ENCODE measurements around the gene ITGBL1. TPM values are rescaled to one million over a fixed set of nuclear protein-coding genes. Genes with fewer than 3 reads are reported as not detected.
A peak's percentile ranks its signal among the peaks of the same experiment; 100 is the strongest.

The ITGBL1 gene
- total RNA-seq, 1 donor from 2014 or later = 0.81 TPM

DNA sequence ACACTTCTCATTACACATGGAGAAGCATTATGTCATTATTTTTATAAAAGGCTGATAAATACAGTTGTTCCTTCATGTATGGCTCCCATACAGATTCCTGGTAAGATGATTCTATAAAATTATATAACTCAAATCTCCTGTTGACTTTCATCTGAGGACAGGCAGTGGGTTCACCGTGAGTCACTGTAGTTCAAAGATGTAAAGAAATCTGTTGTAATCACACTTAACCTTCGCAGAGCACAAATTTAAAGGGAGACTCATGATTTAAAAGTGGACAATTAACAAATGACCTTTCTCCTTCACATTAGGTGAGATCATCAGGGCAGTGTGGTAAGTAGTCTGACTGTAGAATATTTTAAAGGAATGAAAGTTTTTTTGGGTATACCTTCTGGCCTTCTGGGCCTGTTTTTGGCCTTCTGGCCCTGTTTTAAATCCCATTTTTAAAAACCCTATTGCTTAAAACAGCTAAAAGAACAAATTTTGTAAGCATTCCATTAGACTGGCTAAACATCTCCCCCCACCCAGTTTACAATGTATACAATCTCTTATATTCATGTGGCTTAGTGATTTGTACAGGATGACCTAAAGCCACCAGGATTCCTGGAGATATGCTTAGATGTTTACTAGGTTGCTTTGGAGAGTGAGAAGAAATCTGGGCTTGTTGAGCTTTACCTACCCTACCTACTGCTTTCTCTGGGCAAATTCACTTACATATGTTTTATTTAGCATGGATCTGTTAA is 171.2 kb downstream of the ITGBL1 start:
- peak; percentile 42 for ATAC-seq
- DNase-seq (ENCODE audit: low spot score) = no peak

DNA sequence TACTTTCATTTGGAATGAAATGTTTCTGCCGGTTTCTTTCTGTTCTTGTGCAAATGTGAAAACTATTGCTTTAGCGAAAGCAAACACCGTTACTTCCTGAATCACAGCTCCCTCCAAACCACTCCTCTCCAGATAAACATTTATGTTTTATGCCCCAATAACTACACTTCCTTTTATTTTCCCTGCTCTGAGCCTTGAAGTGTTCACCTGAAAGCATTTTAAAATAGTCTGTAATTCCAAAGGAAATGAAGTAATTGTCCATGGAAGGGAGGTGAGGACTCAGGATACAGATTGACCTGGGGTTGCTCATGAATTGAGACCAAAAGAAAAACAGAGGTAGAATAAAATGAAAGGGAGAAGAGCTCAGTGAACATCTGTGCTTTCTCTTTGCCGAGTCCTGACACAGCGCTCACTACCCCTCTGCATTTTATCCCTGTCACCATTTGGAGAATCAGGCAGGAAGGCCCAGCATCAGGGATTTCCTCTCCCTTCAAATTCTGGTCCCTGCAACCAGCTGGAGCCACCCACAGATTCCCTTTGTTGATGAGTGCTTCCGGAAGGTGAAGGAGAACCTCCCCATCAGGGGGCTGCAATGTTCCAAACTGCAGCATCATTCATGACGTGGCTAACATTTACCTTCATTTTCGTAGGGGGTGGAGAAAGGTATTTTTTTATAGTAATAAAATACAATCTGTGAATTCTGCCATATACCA is 171.9 kb downstream of the ITGBL1 start:
- no peak for DNase-seq (ENCODE audit: low spot score)
- ATAC-seq = peak; percentile 65

DNA sequence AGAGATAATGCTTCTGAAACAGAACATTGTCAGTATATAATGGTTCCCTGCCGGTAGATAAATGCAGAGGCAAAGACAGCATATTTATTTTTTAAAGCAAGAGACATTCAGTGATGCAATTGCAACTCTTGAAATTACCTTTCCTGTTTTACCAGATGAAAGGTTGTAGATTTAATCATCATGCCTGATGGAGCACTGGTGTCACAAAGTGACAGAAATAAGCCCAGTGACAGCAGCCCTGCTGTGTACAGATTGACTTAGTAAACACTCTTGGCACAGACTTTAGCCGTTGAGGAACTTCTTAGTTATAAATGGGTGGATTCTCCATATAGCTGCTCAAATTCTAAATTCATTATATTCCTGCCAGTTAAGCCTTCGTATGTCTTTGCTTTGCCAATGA is 172.5 kb downstream of the ITGBL1 start:
- no peak for ATAC-seq
- DNase-seq (ENCODE audit: low spot score) = no peak

DNA sequence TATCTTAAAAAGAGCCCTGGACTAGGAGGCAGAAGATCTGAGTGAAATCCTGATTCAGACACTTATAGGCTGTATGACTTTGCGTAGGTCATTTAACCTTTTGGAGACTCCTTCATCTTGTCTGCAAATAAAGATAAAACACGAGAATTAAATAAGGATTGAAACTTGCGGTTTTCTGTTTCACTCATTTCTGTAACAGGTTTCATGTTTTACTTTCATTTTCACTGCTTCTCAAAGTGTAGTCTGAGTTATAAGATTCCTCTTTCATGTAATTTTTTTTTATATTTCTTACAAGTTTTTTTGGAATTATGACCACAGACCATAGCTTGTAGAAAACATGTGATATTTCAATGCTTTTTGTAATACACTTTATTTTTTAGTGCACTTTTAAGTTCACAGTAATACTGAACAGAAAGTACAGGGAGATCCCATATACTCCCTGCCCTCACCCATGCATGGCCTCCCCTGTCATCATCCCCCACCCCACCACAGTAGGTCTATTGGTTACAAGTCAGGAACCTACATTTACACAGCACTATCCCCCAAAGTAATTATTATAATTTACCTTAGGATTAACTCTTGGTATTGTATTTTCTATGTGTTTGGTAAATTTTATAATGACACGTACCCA is 174.6 kb downstream of the ITGBL1 start:
- ATAC-seq = peak; percentile 78
- DNase-seq (ENCODE audit: low spot score) = no peak

DNA sequence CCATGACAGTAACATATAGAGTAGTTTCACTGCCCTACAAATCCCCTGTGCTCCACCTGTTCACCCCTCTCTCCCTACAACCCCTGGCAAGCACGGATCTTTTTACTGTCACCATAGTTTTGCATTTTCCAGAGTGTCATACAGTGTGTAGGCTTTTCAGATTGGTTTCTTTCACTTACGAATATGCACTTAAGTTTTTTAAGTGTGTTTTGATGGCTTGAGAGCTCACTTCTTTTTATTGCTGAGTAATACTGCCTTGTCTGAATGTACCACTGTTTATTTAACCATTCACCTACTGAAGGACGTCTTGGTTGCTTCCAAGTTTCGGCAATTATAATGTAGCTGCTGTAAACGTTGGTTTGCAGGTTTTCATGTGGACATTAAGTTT is 175.1 kb downstream of the ITGBL1 start:
- ATAC-seq (peak; percentile 50), DNase-seq (ENCODE audit: low spot score) (no peak)

DNA sequence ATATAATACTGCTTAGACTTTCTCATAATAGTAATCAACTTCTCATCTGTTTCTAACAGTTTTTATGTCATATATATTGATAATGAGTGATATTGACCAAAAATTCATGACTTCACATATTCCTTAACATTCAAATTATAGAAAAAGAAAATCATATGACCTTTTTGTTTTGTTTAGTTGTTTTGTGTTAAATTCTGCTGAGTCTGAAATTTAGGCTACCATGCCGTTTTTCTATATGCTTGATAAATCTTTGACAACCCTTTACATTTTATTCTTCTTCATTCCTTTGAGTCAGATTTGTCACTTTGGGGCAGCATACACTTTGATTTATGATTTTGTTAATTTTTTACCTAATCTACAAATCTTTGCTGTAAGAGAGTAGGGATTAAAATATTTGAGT is 176.4 kb downstream of the ITGBL1 start:
- no peak for DNase-seq (ENCODE audit: low spot score)
- no peak for ATAC-seq

DNA sequence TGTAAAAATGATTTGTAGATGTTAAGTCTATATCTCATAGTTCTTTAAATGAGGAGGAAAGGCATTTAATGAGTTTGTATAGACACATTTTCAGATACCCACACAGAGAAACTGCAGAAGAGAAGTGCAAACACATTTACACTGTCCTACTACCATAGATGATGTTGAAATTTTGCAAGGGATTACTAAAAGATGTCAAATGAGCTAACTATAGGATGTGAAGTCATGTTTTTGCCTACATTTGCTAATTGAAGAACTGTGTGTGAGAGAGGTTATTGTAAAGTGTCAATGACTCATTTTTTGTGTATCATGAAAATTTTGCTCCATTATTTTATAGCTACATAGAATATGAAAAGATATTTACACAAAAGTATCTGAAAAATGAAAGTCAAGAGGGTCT is 178.9 kb downstream of the ITGBL1 start:
- DNase-seq (ENCODE audit: low spot score) = no peak
- ATAC-seq = no peak

DNA sequence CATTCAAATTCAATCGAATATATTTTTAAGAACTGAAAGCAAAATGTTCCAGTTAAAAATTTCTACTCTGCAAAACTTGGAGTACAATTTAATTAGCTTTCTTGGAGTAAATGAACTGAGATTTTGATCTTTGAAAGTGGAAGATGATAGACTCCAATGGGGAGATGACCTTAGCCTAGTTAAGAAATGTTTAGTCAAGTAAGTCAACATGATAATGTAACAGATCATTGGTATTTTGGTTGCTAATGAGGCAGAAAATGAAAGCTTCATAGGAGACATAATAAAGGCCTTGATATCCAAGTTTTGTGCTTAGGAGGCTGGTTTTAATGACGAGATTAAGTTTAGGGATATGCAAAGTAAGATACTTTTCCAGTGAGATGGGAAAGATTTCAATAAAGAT is 181.7 kb downstream of the ITGBL1 start:
- DNase-seq (ENCODE audit: low spot score) (no peak), ATAC-seq (peak; percentile 66)

DNA sequence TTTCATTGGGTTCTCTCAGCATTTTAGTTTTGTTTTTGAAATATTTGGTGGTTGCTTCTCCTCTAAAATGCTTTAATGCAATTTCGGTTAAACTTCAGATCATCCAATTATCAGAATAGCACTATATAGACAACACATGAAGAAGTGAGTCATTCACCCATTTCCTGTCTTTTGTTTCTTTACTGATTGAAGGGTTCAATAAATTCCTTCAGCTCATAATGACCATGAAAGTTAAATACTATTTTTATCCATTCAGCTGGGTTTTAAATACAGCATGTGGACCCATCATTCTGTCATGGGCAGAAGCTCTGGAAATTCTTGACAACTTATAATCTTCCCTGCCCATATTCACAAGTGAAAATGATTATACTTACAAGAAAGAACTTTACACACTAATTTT is 187.2 kb downstream of the ITGBL1 start:
- no peak for DNase-seq (ENCODE audit: low spot score)

DNA sequence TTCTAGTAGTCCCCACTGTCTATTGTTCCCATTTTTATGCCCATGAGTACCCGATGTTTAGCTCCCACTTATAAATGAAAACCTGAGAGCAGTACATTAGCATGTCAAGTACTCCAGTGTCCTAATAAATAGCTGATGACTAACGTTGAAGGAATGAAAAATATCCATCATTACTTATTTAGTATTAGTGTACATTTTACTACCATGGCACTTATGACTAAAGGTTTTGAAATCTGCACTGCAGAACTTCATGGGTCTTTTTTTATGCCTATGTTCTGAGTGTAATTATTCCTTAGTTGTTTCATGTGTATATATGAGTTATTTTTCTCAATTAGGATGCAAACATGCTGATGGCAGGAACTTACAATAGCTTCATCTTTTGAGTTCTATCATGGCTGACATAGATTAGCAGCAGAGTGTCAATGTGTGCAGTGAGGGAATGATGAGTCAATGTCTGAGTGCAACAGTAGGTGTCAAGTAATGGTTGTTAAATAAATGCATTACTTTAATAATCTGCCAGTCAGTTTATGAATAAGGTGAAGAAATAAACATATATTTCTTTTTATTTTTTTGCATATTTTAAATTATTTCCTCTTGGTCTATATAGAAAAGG is 188.4 kb downstream of the ITGBL1 start:
- ATAC-seq = no peak
- DNase-seq (ENCODE audit: low spot score) = no peak

More for the DNA sequence above, 187.2 kb downstream of the ITGBL1 start:
- no peak for ATAC-seq

DNA sequence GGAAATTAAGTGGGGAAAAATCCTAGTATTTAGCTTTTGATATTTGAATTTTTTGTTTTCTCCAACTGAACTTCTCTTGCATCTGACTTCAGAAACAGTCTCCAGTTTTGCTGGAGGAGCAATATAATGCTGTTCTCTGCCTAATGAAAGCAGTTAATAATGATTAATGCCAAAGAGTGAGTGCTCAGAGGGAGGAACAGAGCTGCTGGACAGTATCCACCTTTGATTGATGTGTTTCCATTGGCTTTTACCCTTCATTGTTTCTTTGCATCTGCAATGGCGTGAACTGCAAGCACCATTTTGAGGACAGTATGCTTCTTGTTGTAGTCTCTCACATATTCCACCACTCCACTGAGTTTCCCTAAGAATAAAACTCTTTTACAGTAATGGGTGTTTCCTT is 193.4 kb downstream of the ITGBL1 start:
- ATAC-seq (no peak), DNase-seq (ENCODE audit: low spot score) (no peak)

DNA sequence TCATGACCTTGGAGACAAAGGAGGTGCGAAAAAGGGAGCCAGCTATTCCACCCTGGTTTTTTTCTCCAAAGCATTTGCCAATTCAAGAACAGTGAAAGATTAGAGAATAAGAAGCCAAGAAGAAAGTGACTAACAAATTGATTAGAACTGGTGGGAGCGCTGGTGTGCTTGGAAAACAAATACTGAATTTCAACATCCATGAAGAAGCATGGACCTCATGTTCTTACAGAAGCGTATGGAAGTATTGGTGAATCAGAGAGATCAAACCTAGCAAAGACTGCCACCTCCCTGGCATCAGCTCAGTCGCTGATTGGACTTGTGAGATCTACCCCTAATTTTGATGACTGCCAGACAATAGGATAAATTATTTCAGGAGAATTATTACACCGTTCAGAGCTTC is 195.3 kb downstream of the ITGBL1 start:
- DNase-seq (ENCODE audit: low spot score) (no peak), ATAC-seq (peak; percentile 43)

DNA sequence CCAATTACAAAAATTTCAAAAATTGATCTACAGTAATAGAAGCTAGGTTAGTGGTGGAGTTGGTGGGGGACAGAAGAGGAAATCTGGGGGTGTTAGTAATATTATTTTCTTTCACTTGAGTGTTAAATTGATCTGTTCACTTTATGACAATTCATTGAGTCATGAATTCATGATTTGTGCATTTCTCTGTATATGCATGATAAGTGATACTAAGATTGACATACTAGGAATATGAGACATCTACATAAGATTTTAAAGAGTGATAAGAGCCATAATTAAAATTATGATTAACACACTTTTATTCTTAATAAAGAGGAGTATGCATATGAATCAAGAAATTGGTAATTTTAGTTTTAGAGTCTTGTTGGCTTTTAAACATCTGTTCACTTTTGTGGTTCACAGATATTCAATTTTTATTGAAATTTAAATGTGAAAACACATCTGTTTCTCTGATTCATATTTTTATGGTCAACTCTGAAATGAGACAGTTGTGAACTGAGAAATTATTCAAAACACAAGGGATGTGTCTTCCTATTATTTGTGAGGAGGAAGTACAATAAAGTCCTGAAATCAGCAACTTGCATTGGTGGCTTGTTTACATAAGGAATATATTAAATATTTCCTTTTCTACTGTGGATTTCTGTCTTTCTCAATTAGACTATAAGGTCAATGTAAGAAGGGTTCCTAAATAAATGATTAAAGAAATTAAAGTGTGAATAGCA is 196.5 kb downstream of the ITGBL1 start:
- ATAC-seq (no peak), DNase-seq (ENCODE audit: low spot score) (no peak)

DNA sequence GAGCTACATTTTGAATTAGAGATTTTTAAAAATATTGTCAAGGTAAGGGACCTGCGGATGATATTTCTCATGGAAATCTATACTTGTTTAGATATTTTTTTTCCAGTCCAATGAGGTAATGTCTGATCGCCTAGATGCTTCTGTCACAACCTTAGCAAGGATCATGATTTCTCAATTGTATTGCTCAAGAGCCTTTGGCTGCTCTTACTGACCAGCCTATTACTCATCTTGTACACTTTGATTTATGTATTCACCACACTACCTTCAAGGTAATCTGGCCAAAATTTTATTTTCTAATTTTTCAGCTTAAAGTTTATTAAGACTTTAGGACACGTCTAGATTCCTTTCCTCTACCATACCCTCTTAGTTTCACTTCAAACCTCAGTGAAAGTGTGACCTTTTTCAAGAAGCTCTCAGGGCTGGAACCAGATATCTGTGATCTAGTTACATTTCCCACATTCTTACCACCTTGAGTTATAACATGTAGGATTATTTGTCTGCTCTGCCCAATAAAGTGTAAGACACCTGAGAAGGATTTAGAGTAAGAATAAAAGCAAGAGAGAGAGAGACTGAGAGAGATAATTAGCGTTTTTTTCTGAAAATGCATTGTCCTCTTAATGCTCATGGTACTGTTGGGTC is 197.1 kb downstream of the ITGBL1 start:
- ATAC-seq (peak; percentile 94), DNase-seq (ENCODE audit: low spot score) (no peak)

DNA sequence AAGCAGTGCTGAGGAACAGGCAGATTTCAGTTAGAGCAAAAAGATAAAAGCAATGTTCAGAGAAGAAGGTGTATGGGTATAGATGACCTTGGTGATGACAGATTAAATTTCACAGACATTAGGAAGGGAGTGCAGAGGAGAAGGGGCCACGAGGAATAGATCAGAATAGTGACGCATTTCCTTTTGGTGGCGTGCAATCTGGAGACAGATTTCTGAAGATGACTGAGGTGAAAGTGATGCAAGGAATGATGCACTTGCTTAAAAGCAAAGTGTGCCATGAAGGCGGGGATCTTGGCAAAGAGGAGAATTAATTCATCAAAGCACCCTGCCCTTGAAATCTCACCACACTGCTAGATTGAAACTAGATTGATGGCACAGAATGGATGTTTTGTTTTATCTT is 202.4 kb downstream of the ITGBL1 start:
- DNase-seq (ENCODE audit: low spot score) (no peak), ATAC-seq (no peak)

DNA sequence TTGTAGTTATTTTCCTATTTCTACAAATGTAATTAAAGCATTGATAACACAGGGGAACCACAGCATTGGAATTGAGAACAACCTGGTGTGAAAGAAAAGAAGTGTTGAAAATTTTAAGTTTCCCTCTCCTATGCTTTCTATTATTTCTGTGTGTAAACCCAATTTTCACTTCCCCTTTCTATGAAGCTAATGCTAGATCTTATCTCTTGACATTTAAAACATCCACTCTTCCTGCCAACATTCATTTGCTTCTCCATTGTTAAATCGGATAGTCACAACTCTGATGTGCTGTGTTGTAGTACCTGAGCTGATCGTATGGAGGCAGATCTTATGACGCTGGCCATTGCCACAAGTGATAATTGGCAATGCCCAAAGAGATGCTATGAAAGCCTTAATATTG is 203.0 kb downstream of the ITGBL1 start:
- DNase-seq (ENCODE audit: low spot score) (no peak), ATAC-seq (no peak)

DNA sequence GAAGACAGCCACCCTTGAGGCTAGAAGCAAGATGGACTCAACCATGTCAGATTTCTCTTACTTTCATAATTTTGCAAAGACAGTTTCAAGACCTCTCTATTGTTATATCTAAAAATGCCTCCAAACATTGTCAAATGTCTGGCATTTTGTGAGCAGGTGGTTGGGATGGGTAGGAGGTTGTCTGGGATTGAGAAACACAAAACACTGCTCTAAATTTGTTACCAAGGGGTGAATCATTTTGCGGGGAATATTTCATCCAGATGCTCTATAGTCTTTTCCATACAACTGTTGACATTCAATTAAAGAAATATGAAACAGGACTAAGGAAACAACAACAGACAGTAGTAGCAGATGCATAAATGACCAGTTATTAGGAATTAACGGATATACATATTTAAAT is 208.2 kb downstream of the ITGBL1 start:
- ATAC-seq = no peak
- no peak for DNase-seq (ENCODE audit: low spot score)

DNA sequence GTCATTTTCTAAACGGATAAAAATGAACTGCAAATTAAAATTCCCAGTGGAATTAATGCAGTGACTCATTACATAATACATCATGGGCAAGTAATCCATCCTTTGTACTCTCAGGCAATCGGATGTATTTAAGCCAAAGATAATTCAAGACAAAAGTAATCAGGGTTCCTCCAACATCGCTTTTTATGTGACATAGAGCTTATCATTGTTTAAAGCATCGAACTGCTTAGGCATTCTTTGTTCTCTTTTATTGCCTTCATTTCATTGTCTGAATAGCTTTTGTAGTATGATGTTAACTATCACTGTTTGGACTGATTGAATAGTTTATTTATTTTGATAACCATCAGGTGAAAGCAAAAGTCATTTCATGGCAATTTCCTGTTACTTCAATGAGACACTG is 209.4 kb downstream of the ITGBL1 start:
- ATAC-seq (no peak), DNase-seq (ENCODE audit: low spot score) (no peak)

DNA sequence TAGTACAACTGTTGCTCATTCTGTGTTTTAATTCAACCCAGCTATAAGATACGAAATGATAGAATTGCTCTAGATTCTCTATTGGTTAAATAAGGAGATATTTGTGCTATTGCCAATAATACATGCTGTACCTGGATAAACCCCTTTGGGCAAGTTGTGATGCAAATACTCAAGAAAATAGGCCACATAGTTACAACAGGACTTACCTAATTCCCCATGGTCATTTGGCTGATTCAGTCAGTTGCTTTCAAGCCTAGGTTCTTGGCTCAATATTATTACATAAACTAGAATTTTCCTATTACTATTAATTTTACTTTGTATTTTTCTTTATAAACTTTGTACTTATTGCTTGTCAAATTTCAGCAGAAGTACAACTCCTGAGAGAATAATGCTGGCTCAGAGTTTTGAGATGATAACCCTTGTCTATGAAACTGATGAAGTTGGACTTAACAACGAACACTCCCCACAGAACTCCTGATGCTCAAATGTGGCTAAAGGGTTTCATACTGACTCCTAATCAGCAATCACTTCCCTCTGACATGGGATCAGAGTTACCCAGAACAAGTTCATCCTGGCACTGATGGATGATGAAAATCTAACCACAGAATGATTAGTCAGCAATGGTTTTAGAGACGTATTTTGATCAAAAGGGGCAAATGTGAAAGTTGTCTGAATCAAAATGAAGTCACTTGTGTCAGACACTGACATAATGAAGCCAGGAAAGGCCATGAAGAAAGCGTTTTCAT is 221.1 kb downstream of the ITGBL1 start:
- no peak for DNase-seq (ENCODE audit: low spot score)
- no peak for ATAC-seq

DNA sequence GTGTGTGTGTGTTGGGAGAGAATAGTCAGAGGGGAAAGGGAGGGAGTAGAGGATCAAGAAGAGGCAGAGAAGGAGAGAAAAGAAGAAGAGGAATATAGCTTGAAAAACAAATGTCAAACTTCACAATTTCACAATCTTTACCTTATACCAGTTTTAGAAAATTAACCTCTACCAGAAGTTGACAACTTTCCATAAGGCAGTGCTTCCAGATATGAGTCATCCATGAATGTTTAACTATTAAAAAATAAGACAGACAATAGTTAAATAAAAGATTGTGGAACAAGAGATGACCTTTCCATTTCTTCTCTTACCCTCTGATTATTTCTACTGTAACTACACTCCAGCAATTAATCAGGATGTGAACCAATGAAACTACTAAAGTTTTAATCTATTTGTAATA is 229.4 kb downstream of the ITGBL1 start:
- no peak for DNase-seq (ENCODE audit: low spot score)
- ATAC-seq = no peak

Data from left lobe of liver (tissue), 2 donors.